GM12872 (cell line): Measurements from ENCODE around the gene TMEM170B.

Experiments used
- CTCF ChIP-seq: IDR thresholded peaks from 3 replicates; pipeline ENCODE4 v1.5.1; 2011; ENCODE audit warnings: low read depth, mild to moderate bottlenecking, low read length, moderate library complexity; ENCODE audit not compliant: insufficient read depth

The TMEM170B gene

GRCh38 chr6:11604836-11605506, 67.4 kb downstream of the TMEM170B start:
- no peak for TF ChIP-seq CTCF

GRCh38 chr6:11605507-11605905, 68.0 kb downstream of the TMEM170B start:
- TF ChIP-seq CTCF = no peak

GRCh38 chr6:11606332-11606731, 68.8 kb downstream of the TMEM170B start:
- no peak for TF ChIP-seq CTCF

- TF ChIP-seq CTCF = no peak
These were observed 69.8 kb downstream of the TMEM170B start for GRCh38 chr6:11607383-11607782.

GRCh38 chr6:11608600-11609323, 71.2 kb downstream of the TMEM170B start:
- TF ChIP-seq CTCF = no peak

- TF ChIP-seq CTCF = no peak
These were observed 71.9 kb downstream of the TMEM170B start for GRCh38 chr6:11609324-11610071.

GRCh38 chr6:11613336-11613735, 75.8 kb downstream of the TMEM170B start:
- TF ChIP-seq CTCF = no peak
